ENCODE results near the gene NOL9. TPM values are rescaled to one million over a fixed set of nuclear protein-coding genes. Genes with fewer than 3 reads are reported as not detected.

The NOL9 gene
- total RNA-seq, 4 donors from 2014 or later: 13.1 to 35.9 (median 23.3) TPM

GRCh38 chr1:6544831-6545230 lies 9.5 kb downstream of the NOL9 start:
- intact Hi-C loops (cut with DNase I; ENCODE audit: low total_unique reads): no loop called here
- no peak for DNase-seq (ENCODE audit: low spot score in 2 of 2)
- WGBS, 2 donors: 46 to 63% methylated on average over 3 of the region's 3 CpGs
- no peak for TF ChIP-seq CTCF (IDR thresholded peaks at IDR 0.05)
- TF ChIP-seq POLR2A (IDR thresholded peaks at IDR 0.05): no peak
- H3K4me3 ChIP-seq (ENCODE audit: low read depth, poor library complexity, severe bottlenecking): no peak overlapping the region

DNA sequence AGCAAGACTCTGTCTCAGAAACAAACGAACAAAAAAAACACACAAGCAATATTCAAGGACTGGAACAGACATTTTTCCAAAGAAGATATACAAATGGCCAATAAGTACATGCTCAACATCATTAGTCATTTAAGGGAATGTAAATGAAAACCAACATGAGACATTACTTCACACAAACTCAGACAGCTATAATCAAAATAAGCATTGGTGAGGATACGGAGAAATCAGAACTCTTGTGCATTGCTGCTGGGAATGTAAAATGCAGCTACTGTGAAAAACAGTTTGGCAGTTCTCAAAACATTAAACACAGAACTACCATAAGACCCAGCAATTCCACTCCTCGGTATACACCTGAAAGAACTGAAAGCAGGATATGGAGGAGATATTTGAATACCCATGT lies 15.4 kb downstream of the NOL9 start:
- H3K4me3 ChIP-seq (ENCODE audit: low read depth, poor library complexity, severe bottlenecking): no peak overlapping the region
- no peak for TF ChIP-seq POLR2A (IDR thresholded peaks at IDR 0.05)
- no peak for TF ChIP-seq CTCF (IDR thresholded peaks at IDR 0.05)
- WGBS, 2 donors: 56 to 60% methylated on average over 3 of the region's 3 CpGs
- intact Hi-C loops (cut with DNase I; ENCODE audit: low total_unique reads): loop anchor here (10.0 kb wide), 1 partner anchor 116 kb away; no protein-coding TSS in a partner anchor
- DNase-seq (ENCODE audit: low spot score in 2 of 2): no peak

DNA sequence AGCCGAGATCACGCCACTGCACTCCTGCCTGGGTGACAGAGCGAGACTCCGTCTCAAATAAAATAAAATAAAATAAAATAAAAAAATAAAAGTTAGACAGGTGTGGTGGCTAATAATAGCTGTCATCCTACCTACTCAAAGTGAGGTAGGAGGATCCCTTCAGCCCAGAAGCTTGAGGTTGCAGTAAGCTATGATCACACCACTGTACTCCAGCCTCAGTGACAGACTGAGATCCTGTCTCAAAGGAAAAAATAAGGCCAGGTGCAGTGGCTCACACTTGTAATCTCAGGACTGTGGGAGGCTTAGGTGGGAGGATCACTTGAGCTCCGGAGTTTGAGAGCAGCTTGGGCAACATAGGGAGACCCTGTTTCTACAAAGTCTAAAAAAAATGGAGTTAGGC lies 18.0 kb downstream of the NOL9 start:
- intact Hi-C loops (cut with DNase I; ENCODE audit: low total_unique reads): loop anchor here (10.0 kb wide), 1 partner anchor 119 kb away; no protein-coding TSS in a partner anchor
- DNase-seq (ENCODE audit: low spot score in 2 of 2): no peak
- 77 to 91% methylated on average over 4 to 5 of the region's 5 CpGs for WGBS, 2 donors
- no peak overlapping the region for H3K4me3 ChIP-seq (ENCODE audit: low read depth, poor library complexity, severe bottlenecking)
- TF ChIP-seq POLR2A (IDR thresholded peaks at IDR 0.05) (no peak), CTCF (IDR thresholded peaks at IDR 0.05) (no peak)

GRCh38 chr1:6535214-6535613 lies 19.1 kb downstream of the NOL9 start:
- TF ChIP-seq POLR2A (IDR thresholded peaks at IDR 0.05) (no peak), CTCF (IDR thresholded peaks at IDR 0.05) (no peak)
- H3K4me3 ChIP-seq (ENCODE audit: low read depth, poor library complexity, severe bottlenecking): no peak overlapping the region
- intact Hi-C loops (cut with DNase I; ENCODE audit: low total_unique reads): loop anchor here (10.0 kb wide), 1 partner anchor 120 kb away; no protein-coding TSS in a partner anchor
- DNase-seq (ENCODE audit: low spot score in 2 of 2): no peak
- WGBS, 2 donors: 95 to 96% methylated on average over 4 of the region's 4 CpGs

DNA sequence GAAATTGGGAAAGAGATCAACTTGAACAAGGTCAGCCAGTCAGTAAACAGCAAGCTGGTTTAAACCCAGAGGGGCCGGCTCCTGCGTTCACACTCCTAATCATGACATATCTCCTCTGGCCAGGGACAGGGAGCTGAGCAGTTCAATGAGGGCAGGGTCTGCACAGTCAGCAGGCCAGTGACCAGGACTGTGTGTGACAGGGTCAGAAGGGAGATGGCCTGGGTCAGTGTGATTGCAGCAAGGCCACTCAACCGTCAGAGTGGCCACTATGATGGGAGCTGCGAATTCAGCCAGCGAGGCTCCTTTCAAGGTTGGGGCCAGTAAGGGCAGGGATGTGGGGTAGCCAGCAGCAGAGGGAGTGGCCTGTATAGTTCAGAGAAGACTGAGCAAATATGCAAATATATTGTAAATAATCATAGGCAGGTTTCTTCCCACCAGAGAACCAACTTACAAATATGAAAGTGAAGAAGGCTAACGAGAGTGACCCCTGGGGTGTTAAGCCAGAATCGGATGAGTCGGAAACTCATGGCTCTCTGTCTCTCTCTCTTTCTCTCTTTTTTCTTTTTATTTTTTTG lies 20.0 kb downstream of the NOL9 start:
- H3K4me3 ChIP-seq (ENCODE audit: low read depth, poor library complexity, severe bottlenecking): no peak overlapping the region
- intact Hi-C loops (cut with DNase I; ENCODE audit: low total_unique reads): loop anchor here (10.0 kb wide), 1 partner anchor 120 kb away; no protein-coding TSS in a partner anchor
- WGBS, 2 donors: 87 to 96% methylated on average over 8 of the region's 8 CpGs
- no peak for DNase-seq (ENCODE audit: low spot score in 2 of 2)
- TF ChIP-seq CTCF (IDR thresholded peaks at IDR 0.05) (no peak), POLR2A (IDR thresholded peaks at IDR 0.05) (no peak)

- DNase-seq (ENCODE audit: low spot score in 2 of 2): no peak
- 87 to 89% methylated on average over 5 of the region's 5 CpGs for WGBS, 2 donors
- intact Hi-C loops (cut with DNase I; ENCODE audit: low total_unique reads): loop anchor here (10.0 kb wide), 1 partner anchor 123 kb away; no protein-coding TSS in a partner anchor
These were observed 22.3 kb downstream of the NOL9 start for GRCh38 chr1:6531996-6532395.

More at GRCh38 chr1:6531996-6532395, 22.3 kb downstream of the NOL9 start:
- TF ChIP-seq CTCF (IDR thresholded peaks at IDR 0.05): no peak
- no peak for TF ChIP-seq POLR2A (IDR thresholded peaks at IDR 0.05)
- H3K4me3 ChIP-seq (ENCODE audit: low read depth, poor library complexity, severe bottlenecking): no peak overlapping the region
